Mononuclear cell (primary cell): ENCODE measurements around the gene GPR3. TPM values are rescaled to one million over a fixed set of nuclear protein-coding genes. Genes with fewer than 3 reads are reported as not detected.
A peak's percentile ranks its signal among the peaks of the same experiment; 100 is the strongest.
"Not testable (repeated sequence)": the region's sequence is repeated elsewhere in the genome, so short reads cannot be mapped to it uniquely, and the experiment has no call there.

Source experiments
- H3K27me3 ChIP-seq: 2 replicates; pipeline ENCODE4 v1.6.0; 2011; ENCODE audit warnings: low read length, control low read depth; ENCODE audit not compliant: insufficient read depth
- H3K4me1 ChIP-seq: 2 replicates; pipeline ENCODE4 v1.5.1; 2011; ENCODE audit warnings: mild to moderate bottlenecking, low read length, control low read depth; ENCODE audit not compliant: insufficient read depth
- H3K4me3 ChIP-seq: 2 replicates; pipeline ENCODE4 v1.5.1; 2011; ENCODE audit warnings: mild to moderate bottlenecking, low read length, moderate library complexity
- H3K9me3 ChIP-seq: 2 replicates; pipeline ENCODE4 v1.5.1; 2011; ENCODE audit warnings: low read depth, mild to moderate bottlenecking, control low read depth, low read length
- total RNA-seq: library from RNA; depleted of rRNA; stranded (reverse); fragments of >200 nt; gene quantifications from one replicate; pipeline ENCODE4 v1.2.3, GENCODE V29; 2012

GPR3 gene
- total RNA-seq, 1 donor, result 0.10 TPM

- H3K4me3 ChIP-seq, result no peak overlapping the region
- H3K4me1 ChIP-seq, result no peaks in the 10 kb centered on the region
- H3K27me3 ChIP-seq, result no peaks in the 10 kb centered on the region
- no peaks in the 10 kb centered on the region for H3K9me3 ChIP-seq
Observed at GRCh38 chr1:27381969-27382762, 10.3 kb upstream of the GPR3 start.

GRCh38 chr1:27383039-27383605 is 9.3 kb upstream of the GPR3 start, which contains the start of gene CD164L2:
Gene CD164L2, minus strand, starts transcription at chr1:27383333. Its CDS starts 94 bp downstream, at chr1:27383239.
- H3K27me3 ChIP-seq, result no peaks in the 10 kb centered on the region
- no peaks in the 10 kb centered on the region for H3K4me1 ChIP-seq
- H3K9me3 ChIP-seq, result no peaks in the 10 kb centered on the region
- H3K4me3 ChIP-seq, result no peak within 1 kb of the TSS

GRCh38 chr1:27383661-27384060 is 8.8 kb upstream of the GPR3 start:
- no peaks in the 10 kb centered on the region for H3K9me3 ChIP-seq
- no peaks in the 10 kb centered on the region for H3K27me3 ChIP-seq
- no peak overlapping the region for H3K4me3 ChIP-seq
- H3K4me1 ChIP-seq, result no peaks in the 10 kb centered on the region

- not testable (repeated sequence) for H3K4me3 ChIP-seq, H3K9me3 ChIP-seq, H3K27me3 ChIP-seq, H3K4me1 ChIP-seq
Observed at GRCh38 chr1:27384797-27385196, 7.6 kb upstream of the GPR3 start.

GRCh38 chr1:27388337-27389005 is 4.0 kb upstream of the GPR3 start:
- Histone ChIP-seq H3K4me1 (peaks cover 18% of the 10 kb centered on the region), H3K4me3 (no peak overlapping the region), H3K27me3 (no peaks in the 10 kb centered on the region), H3K9me3 (no peaks in the 10 kb centered on the region)

GRCh38 chr1:27391511-27392095 is 819 bp upstream of the GPR3 start:
- Histone ChIP-seq H3K9me3 (no peaks in the 10 kb centered on the region), H3K27me3 (no peaks in the 10 kb centered on the region), H3K4me3 (no peak overlapping the region), H3K4me1 (peaks cover 25% of the 10 kb centered on the region)

- H3K4me3 ChIP-seq, result peak overlapping the region; percentile 22
- H3K4me1 ChIP-seq, result peaks cover 25% of the 10 kb centered on the region
- H3K9me3 ChIP-seq, result no peaks in the 10 kb centered on the region
- no peaks in the 10 kb centered on the region for H3K27me3 ChIP-seq
Observed at GRCh38 chr1:27392778-27393635, 585 bp downstream of the GPR3 start.

GRCh38 chr1:27393641-27394281 is 1.3 kb downstream of the GPR3 start:
- Histone ChIP-seq H3K4me3 (no peak overlapping the region), H3K9me3 (no peaks in the 10 kb centered on the region), H3K4me1 (peaks cover 25% of the 10 kb centered on the region), H3K27me3 (no peaks in the 10 kb centered on the region)

GRCh38 chr1:27394282-27394658 is 1.8 kb downstream of the GPR3 start:
- no peaks in the 10 kb centered on the region for H3K9me3 ChIP-seq
- peaks cover 25% of the 10 kb centered on the region for H3K4me1 ChIP-seq
- no peak overlapping the region for H3K4me3 ChIP-seq
- no peaks in the 10 kb centered on the region for H3K27me3 ChIP-seq

GRCh38 chr1:27394925-27395324 is 2.5 kb downstream of the GPR3 start:
- no peaks in the 10 kb centered on the region for H3K27me3 ChIP-seq
- H3K4me1 ChIP-seq, result peaks cover 25% of the 10 kb centered on the region
- H3K4me3 ChIP-seq, result no peak overlapping the region
- no peaks in the 10 kb centered on the region for H3K9me3 ChIP-seq

- Histone ChIP-seq H3K4me1 (peaks cover 25% of the 10 kb centered on the region), H3K4me3 (no peak overlapping the region), H3K9me3 (no peaks in the 10 kb centered on the region), H3K27me3 (no peaks in the 10 kb centered on the region)
Observed at GRCh38 chr1:27395441-27396195, 3.2 kb downstream of the GPR3 start.

GRCh38 chr1:27397110-27397509 is 4.7 kb downstream of the GPR3 start:
- Histone ChIP-seq H3K4me3 (no peak overlapping the region), H3K27me3 (no peaks in the 10 kb centered on the region), H3K9me3 (no peaks in the 10 kb centered on the region), H3K4me1 (peaks cover 22% of the 10 kb centered on the region)

GRCh38 chr1:27397749-27398148 is 5.3 kb downstream of the GPR3 start:
- peaks cover 22% of the 10 kb centered on the region for H3K4me1 ChIP-seq
- no peaks in the 10 kb centered on the region for H3K27me3 ChIP-seq
- H3K9me3 ChIP-seq, result no peaks in the 10 kb centered on the region
- no peak overlapping the region for H3K4me3 ChIP-seq
